Calu3 (cell line): ENCODE measurements around the gene TGM3. TPM values are rescaled to one million over a fixed set of nuclear protein-coding genes. Genes with fewer than 3 reads are reported as not detected.

Source experiments
- BruUV-seq: library from RNA; stranded (reverse); fragments of 400-500 nt; replicated peaks from 2 replicates; lab custom pipeline; 2021; lab: Mats Ljungman, UMichigan
- CTCF ChIA-PET: fragments of 300-600 bp; sonication (Branson Sonifier 250); formaldehyde crosslinking; loops from one replicate; lab custom pipeline; 2022; ENCODE audit warnings: antibody characterized with exemption; lab: Charles Lee
- DNase-seq: peaks from one replicate; pipeline ENCODE4 v3.0.0; 2022
- H3K27ac Mint-ChIP-seq: one replicate; pipeline ENCODE4 v1.8.0; 2022; ENCODE audit warnings: mixed read lengths; ENCODE audit not compliant: unreplicated experiment
- H3K27me3 Mint-ChIP-seq: one replicate; pipeline ENCODE4 v1.8.0; 2022; ENCODE audit warnings: mixed read lengths; ENCODE audit not compliant: unreplicated experiment
- H3K36me3 Mint-ChIP-seq: one replicate; pipeline ENCODE4 v1.8.0; 2022; ENCODE audit warnings: mild to moderate bottlenecking, moderate library complexity, mixed read lengths; ENCODE audit not compliant: insufficient read depth, unreplicated experiment
- H3K4me1 Mint-ChIP-seq: one replicate; pipeline ENCODE4 v1.8.0; 2022; ENCODE audit warnings: mild to moderate bottlenecking, low read depth, mixed read lengths; ENCODE audit not compliant: unreplicated experiment
- H3K4me3 Mint-ChIP-seq: one replicate; pipeline ENCODE4 v1.8.0; 2022; ENCODE audit warnings: mild to moderate bottlenecking, low read depth, moderate library complexity, mixed read lengths; ENCODE audit not compliant: unreplicated experiment
- H3K9me3 Mint-ChIP-seq: one replicate; pipeline ENCODE4 v1.8.0; 2022; ENCODE audit warnings: low read depth, mixed read lengths; ENCODE audit not compliant: unreplicated experiment
- CTCF ChIP-seq: fragments of 200-600 bp; IDR thresholded peaks from one replicate; pipeline ENCODE4 v1.8.0; 2022; ENCODE audit warnings: antibody characterized with exemption; ENCODE audit not compliant: unreplicated experiment
- intact Hi-C: fragments of 100-400 bp; cut with micrococcal nuclease; formaldehyde crosslinking; loops from one replicate; pipeline ENCODE4 v1.10.0; 2022; ENCODE audit not compliant: unreplicated experiment
- total RNA-seq: library from RNA; stranded (reverse); gene quantifications from 2 replicates; pipeline ENCODE4 v1.2.3, GENCODE V29; 2022

The TGM3 gene
- total RNA-seq, 1 experiment from 2014 or later, result not detected

GRCh38 chr20:2378893-2379292, 83.1 kb downstream of the TGM3 start:
- intact Hi-C loops, result no loop called here
- CTCF ChIA-PET, result interaction anchor here (0.6 kb wide), 1 partner anchor 253 kb away, joined by 3 read pairs; no protein-coding TSS in a partner anchor
- Mint-ChIP-seq H3K4me3 (no peak overlapping the region), H3K4me1 (no peaks in the 10 kb centered on the region), H3K9me3 (peaks cover 2% of the 10 kb centered on the region), H3K27ac (no peak overlapping the region), H3K27me3 (peaks cover 20% of the 10 kb centered on the region), H3K36me3 (no peaks in the 10 kb centered on the region)
- no TSS peak for BruUV-seq
- TF ChIP-seq CTCF, result no peak
- no peak for DNase-seq

GRCh38 chr20:2379511-2380229, 83.9 kb downstream of the TGM3 start:
- CTCF ChIA-PET, result no interaction called here
- DNase-seq, result no peak
- no peak for TF ChIP-seq CTCF
- H3K27ac Mint-ChIP-seq, result no peak overlapping the region
- no TSS peak for BruUV-seq
- no peaks in the 10 kb centered on the region for H3K36me3 Mint-ChIP-seq
- H3K4me3 Mint-ChIP-seq, result no peak overlapping the region
- intact Hi-C loops, result no loop called here
- H3K9me3 Mint-ChIP-seq, result peaks cover 2% of the 10 kb centered on the region
- peaks cover 20% of the 10 kb centered on the region for H3K27me3 Mint-ChIP-seq
- no peaks in the 10 kb centered on the region for H3K4me1 Mint-ChIP-seq

GRCh38 chr20:2380601-2381000, 84.8 kb downstream of the TGM3 start, which contains the start of gene TGM6:
TGM6 (plus strand) TSS chr20:2380901; CDS start chr20:2380969, 68 bp downstream.
- CTCF ChIA-PET, result no interaction called here
- H3K36me3 Mint-ChIP-seq, result no peaks in the 10 kb centered on the region
- H3K4me3 Mint-ChIP-seq, result no peak within 1 kb of the TSS
- intact Hi-C loops, result no loop called here
- H3K27me3 Mint-ChIP-seq, result peaks cover 27% of the 10 kb centered on the region
- no peak for DNase-seq
- no peak within 1 kb of the TSS for H3K27ac Mint-ChIP-seq
- BruUV-seq, result no TSS peak
- no peak for TF ChIP-seq CTCF
- no peaks in the 10 kb centered on the region for H3K4me1 Mint-ChIP-seq
- H3K9me3 Mint-ChIP-seq, result peaks cover 2% of the 10 kb centered on the region

- Mint-ChIP-seq H3K4me1 (no peaks in the 10 kb centered on the region), H3K9me3 (peaks cover 2% of the 10 kb centered on the region), H3K4me3 (no peak overlapping the region), H3K27me3 (peaks cover 29% of the 10 kb centered on the region), H3K36me3 (no peaks in the 10 kb centered on the region), H3K27ac (no peak overlapping the region)
- intact Hi-C loops, result no loop called here
- CTCF ChIA-PET, result no interaction called here
- no TSS peak for BruUV-seq
- no peak for TF ChIP-seq CTCF
- DNase-seq, result no peak
Observed at GRCh38 chr20:2381303-2381702, 85.5 kb downstream of the TGM3 start.
